HG03066 (cell line): ENCODE measurements around the gene IFIT1B.

Source experiments
- ATAC-seq: cut with Tn5 transposase; IDR thresholded peaks from one replicate; pipeline ENCODE4 v1.9.1; 2021; ENCODE audit warnings: low read depth; ENCODE audit not compliant: unreplicated experiment

The IFIT1B gene

GRCh38 chr10:89348481-89348880 is 29.4 kb upstream of the IFIT1B start:
- no peak for ATAC-seq

- ATAC-seq, result no peak
Measured at GRCh38 chr10:89348975-89349374, 28.9 kb upstream of the IFIT1B start.

GRCh38 chr10:89350631-89351315 is 27.1 kb upstream of the IFIT1B start:
- ATAC-seq, result peak; percentile 45

- ATAC-seq, result peak; percentile 71
Measured at GRCh38 chr10:89351412-89351779, 26.5 kb upstream of the IFIT1B start.

GRCh38 chr10:89351780-89352597 is 25.9 kb upstream of the IFIT1B start:
- ATAC-seq, result no peak

- no peak for ATAC-seq
Measured at GRCh38 chr10:89352802-89353201, 25.1 kb upstream of the IFIT1B start.

- no peak for ATAC-seq
Measured at GRCh38 chr10:89355394-89355931, 22.4 kb upstream of the IFIT1B start.

GRCh38 chr10:89357096-89357495 is 20.8 kb upstream of the IFIT1B start:
- no peak for ATAC-seq

- ATAC-seq, result no peak
Measured at GRCh38 chr10:89357975-89358374, 19.9 kb upstream of the IFIT1B start.

GRCh38 chr10:89360157-89360556 is 17.7 kb upstream of the IFIT1B start:
- no peak for ATAC-seq

GRCh38 chr10:89362929-89363328 is 14.9 kb upstream of the IFIT1B start:
- no peak for ATAC-seq

- no peak for ATAC-seq
Measured at GRCh38 chr10:89363729-89364442, 14.0 kb upstream of the IFIT1B start.

GRCh38 chr10:89364531-89364930 is 13.3 kb upstream of the IFIT1B start:
- no peak for ATAC-seq

- ATAC-seq, result peak; percentile 76
Measured at GRCh38 chr10:89367529-89367928, 10.3 kb upstream of the IFIT1B start.

- no peak for ATAC-seq
Measured at GRCh38 chr10:89368129-89368528, 9.7 kb upstream of the IFIT1B start.

- no peak for ATAC-seq
Measured at GRCh38 chr10:89369156-89370105, 8.4 kb upstream of the IFIT1B start.

- no peak for ATAC-seq
Measured at GRCh38 chr10:89371079-89371478, 6.8 kb upstream of the IFIT1B start.

GRCh38 chr10:89371987-89372386 is 5.9 kb upstream of the IFIT1B start:
- no peak for ATAC-seq

- ATAC-seq, result no peak
Measured at GRCh38 chr10:89373916-89374711, 3.7 kb upstream of the IFIT1B start.
